ENCODE measurements around the gene PI4KA. TPM values are rescaled to one million over a fixed set of nuclear protein-coding genes. Genes with fewer than 3 reads are reported as not detected.
A peak's percentile ranks its signal among the peaks of the same experiment; 100 is the strongest.
"Not testable (repeated sequence)": the region's sequence is repeated elsewhere in the genome, so short reads cannot be mapped to it uniquely, and the experiment has no call there.

Gene PI4KA
- total RNA-seq, 1 donor from 2014 or later, result 78.4 TPM

- Mint-ChIP-seq H3K27me3 (peaks cover 47% of the 10 kb centered on the region), H3K27ac (no peak overlapping the region), H3K4me1 (no peaks in the 10 kb centered on the region), H3K9me3 (no peaks in the 10 kb centered on the region), H3K36me3 (ENCODE audit: low read depth) (no peaks in the 10 kb centered on the region), H3K4me3 (no peak overlapping the region)
- no peak for DNase-seq
- intact Hi-C loops (cut with micrococcal nuclease), result no loop called here
Observed at GRCh38 chr22:20672082-20672424, 186.6 kb downstream of the PI4KA start.

GRCh38 chr22:20671409-20672081 lies 187.1 kb downstream of the PI4KA start:
- Mint-ChIP-seq H3K9me3 (no peaks in the 10 kb centered on the region), H3K4me3 (no peak overlapping the region), H3K27me3 (peaks cover 43% of the 10 kb centered on the region), H3K4me1 (no peaks in the 10 kb centered on the region), H3K27ac (no peak overlapping the region), H3K36me3 (ENCODE audit: low read depth) (no peaks in the 10 kb centered on the region)
- peak; percentile 38 for DNase-seq
- intact Hi-C loops (cut with micrococcal nuclease), result no loop called here

GRCh38 chr22:20670457-20671261 lies 188.0 kb downstream of the PI4KA start:
- H3K27ac Mint-ChIP-seq; H3K4me3 Mint-ChIP-seq; intact Hi-C loops (cut with micrococcal nuclease); H3K9me3 Mint-ChIP-seq; H3K36me3 Mint-ChIP-seq (ENCODE audit: low read depth); H3K4me1 Mint-ChIP-seq: not testable (repeated sequence)
- peak; percentile 46 for DNase-seq
- peaks cover 38% of the 10 kb centered on the region for H3K27me3 Mint-ChIP-seq

GRCh38 chr22:20669884-20670283 lies 188.7 kb downstream of the PI4KA start:
- intact Hi-C loops (cut with micrococcal nuclease); H3K4me3 Mint-ChIP-seq: not testable (repeated sequence)

GRCh38 chr22:20669471-20669870 lies 189.1 kb downstream of the PI4KA start:
- H3K4me3 Mint-ChIP-seq; H3K9me3 Mint-ChIP-seq; intact Hi-C loops (cut with micrococcal nuclease); H3K27ac Mint-ChIP-seq; DNase-seq; H3K4me1 Mint-ChIP-seq; H3K36me3 Mint-ChIP-seq (ENCODE audit: low read depth): not testable (repeated sequence)
- peaks cover 30% of the 10 kb centered on the region for H3K27me3 Mint-ChIP-seq

More at GRCh38 chr22:20669884-20670283, 188.7 kb downstream of the PI4KA start:
- not testable (repeated sequence) for H3K27ac Mint-ChIP-seq; H3K36me3 Mint-ChIP-seq (ENCODE audit: low read depth); H3K9me3 Mint-ChIP-seq; H3K4me1 Mint-ChIP-seq
- peak; percentile 47 for DNase-seq
- peaks cover 30% of the 10 kb centered on the region for H3K27me3 Mint-ChIP-seq

GRCh38 chr22:20668769-20669168 lies 189.8 kb downstream of the PI4KA start:
- H3K27ac Mint-ChIP-seq; H3K4me1 Mint-ChIP-seq; H3K9me3 Mint-ChIP-seq; H3K4me3 Mint-ChIP-seq; DNase-seq; H3K36me3 Mint-ChIP-seq (ENCODE audit: low read depth); intact Hi-C loops (cut with micrococcal nuclease): not testable (repeated sequence)
- peaks cover 25% of the 10 kb centered on the region for H3K27me3 Mint-ChIP-seq

GRCh38 chr22:20668226-20668625 lies 190.4 kb downstream of the PI4KA start:
- intact Hi-C loops (cut with micrococcal nuclease); H3K36me3 Mint-ChIP-seq (ENCODE audit: low read depth): not testable (repeated sequence)

GRCh38 chr22:20667548-20667947 lies 191.1 kb downstream of the PI4KA start:
- H3K27me3 Mint-ChIP-seq, result peaks cover 23% of the 10 kb centered on the region
- not testable (repeated sequence) for H3K4me3 Mint-ChIP-seq

More at GRCh38 chr22:20668226-20668625, 190.4 kb downstream of the PI4KA start:
- H3K27ac Mint-ChIP-seq, H3K4me1 Mint-ChIP-seq, H3K9me3 Mint-ChIP-seq, H3K4me3 Mint-ChIP-seq: not testable (repeated sequence)
- H3K27me3 Mint-ChIP-seq, result peaks cover 23% of the 10 kb centered on the region
- DNase-seq, result peak; percentile 28

GRCh38 chr22:20666560-20666959 lies 192.1 kb downstream of the PI4KA start:
- Mint-ChIP-seq H3K4me1 (no peaks in the 10 kb centered on the region), H3K4me3 (no peak overlapping the region)

More at GRCh38 chr22:20667548-20667947, 191.1 kb downstream of the PI4KA start:
- H3K4me1 Mint-ChIP-seq; H3K27ac Mint-ChIP-seq; H3K9me3 Mint-ChIP-seq; intact Hi-C loops (cut with micrococcal nuclease); H3K36me3 Mint-ChIP-seq (ENCODE audit: low read depth): not testable (repeated sequence)
- peak; percentile 16 for DNase-seq

GRCh38 chr22:20664594-20664959 lies 194.0 kb downstream of the PI4KA start:
- intact Hi-C loops (cut with micrococcal nuclease), result no loop called here
- Mint-ChIP-seq H3K27me3 (peaks cover 34% of the 10 kb centered on the region), H3K27ac (no peak overlapping the region), H3K36me3 (ENCODE audit: low read depth) (no peaks in the 10 kb centered on the region), H3K4me3 (no peak overlapping the region), H3K9me3 (peaks cover 3% of the 10 kb centered on the region), H3K4me1 (no peaks in the 10 kb centered on the region)
- DNase-seq, result peak; percentile 43

More at GRCh38 chr22:20666560-20666959, 192.1 kb downstream of the PI4KA start:
- Mint-ChIP-seq H3K27ac (no peak overlapping the region), H3K36me3 (ENCODE audit: low read depth) (no peaks in the 10 kb centered on the region), H3K27me3 (peaks cover 22% of the 10 kb centered on the region), H3K9me3 (peaks cover 3% of the 10 kb centered on the region)
- intact Hi-C loops (cut with micrococcal nuclease), result no loop called here
- no peak for DNase-seq

GRCh38 chr22:20663941-20664593 lies 194.5 kb downstream of the PI4KA start:
- Mint-ChIP-seq H3K27ac (no peak overlapping the region), H3K9me3 (peaks cover 3% of the 10 kb centered on the region), H3K27me3 (peaks cover 39% of the 10 kb centered on the region), H3K4me1 (no peaks in the 10 kb centered on the region), H3K36me3 (ENCODE audit: low read depth) (no peaks in the 10 kb centered on the region), H3K4me3 (no peak overlapping the region)
- DNase-seq, result peak; percentile 46
- intact Hi-C loops (cut with micrococcal nuclease), result no loop called here

- no peak overlapping the region for H3K27ac Mint-ChIP-seq
- peaks cover 3% of the 10 kb centered on the region for H3K9me3 Mint-ChIP-seq
- intact Hi-C loops (cut with micrococcal nuclease), result no loop called here
- peaks cover 47% of the 10 kb centered on the region for H3K27me3 Mint-ChIP-seq
- H3K4me3 Mint-ChIP-seq, result no peak overlapping the region
- no peak for DNase-seq
- no peaks in the 10 kb centered on the region for H3K36me3 Mint-ChIP-seq (ENCODE audit: low read depth)
- no peaks in the 10 kb centered on the region for H3K4me1 Mint-ChIP-seq
Observed at GRCh38 chr22:20663137-20663828, 195.3 kb downstream of the PI4KA start.

GRCh38 chr22:20662524-20663036 lies 196.0 kb downstream of the PI4KA start:
- H3K27me3 Mint-ChIP-seq, result peaks cover 54% of the 10 kb centered on the region
- DNase-seq, result peak; percentile 31
- H3K36me3 Mint-ChIP-seq (ENCODE audit: low read depth); H3K27ac Mint-ChIP-seq; H3K4me3 Mint-ChIP-seq; H3K9me3 Mint-ChIP-seq; H3K4me1 Mint-ChIP-seq; intact Hi-C loops (cut with micrococcal nuclease): not testable (repeated sequence)
